NB4 (cell line): ENCODE data around the gene IGSF21.

Experiments
- DNase-seq: peaks from one replicate; pipeline ENCODE4 v3.0.0; 2010; ENCODE audit warnings: low read depth
- H3K4me3 ChIP-seq: one replicate; pipeline ENCODE4 v1.5.1; 2011; ENCODE audit warnings: mild to moderate bottlenecking, low read depth, low read length, moderate library complexity
- CTCF ChIP-seq: IDR thresholded peaks from one replicate; pipeline ENCODE4 v1.5.1; 2012; ENCODE audit warnings: low read depth, low read length
- MYC ChIP-seq: IDR thresholded peaks from 2 replicates; pipeline ENCODE4 v1.6.1; 2011; ENCODE audit warnings: low read depth, low read length
- POLR2A ChIP-seq: IDR thresholded peaks from 2 replicates; pipeline ENCODE4 v1.6.1; 2011; ENCODE audit warnings: mild to moderate bottlenecking; ENCODE audit not compliant: insufficient read length; ENCODE audit errors: extremely low read depth
- TF ChIP-seq, protein P1 (sequence below): IDR thresholded peaks from 2 replicates; pipeline ENCODE4 v1.6.1; 2011; ENCODE audit warnings: low read depth, low read length

IGSF21 gene

DNA sequence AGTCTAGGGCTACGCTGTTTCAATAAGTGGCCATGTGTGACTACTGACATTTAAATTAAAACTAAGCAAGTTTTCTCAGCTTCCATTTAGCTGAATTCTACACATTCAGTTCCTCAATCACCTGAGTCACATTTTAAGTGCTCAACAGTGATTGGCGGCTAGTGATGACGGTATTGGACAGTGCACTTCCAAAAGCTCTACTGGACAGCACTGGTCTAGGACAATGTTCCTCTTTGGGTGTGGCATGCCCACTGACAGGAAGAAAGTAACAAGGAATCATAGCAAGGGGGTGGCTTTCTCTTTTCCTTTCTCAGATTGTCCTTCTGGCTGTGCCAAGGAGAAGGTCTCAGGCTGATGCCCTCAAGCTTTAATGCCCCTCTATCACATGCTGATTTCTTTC lies 11.7 kb downstream of the IGSF21 start:
- H3K4me3 ChIP-seq: no peak overlapping the region
- DNase-seq: no peak
- TF ChIP-seq CTCF (no peak), MYC (no peak), POLR2A (no peak)
- TF ChIP-seq, protein P1, sequence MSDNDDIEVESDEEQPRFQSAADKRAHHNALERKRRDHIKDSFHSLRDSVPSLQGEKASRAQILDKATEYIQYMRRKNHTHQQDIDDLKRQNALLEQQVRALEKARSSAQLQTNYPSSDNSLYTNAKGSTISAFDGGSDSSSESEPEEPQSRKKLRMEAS: no peak

DNA sequence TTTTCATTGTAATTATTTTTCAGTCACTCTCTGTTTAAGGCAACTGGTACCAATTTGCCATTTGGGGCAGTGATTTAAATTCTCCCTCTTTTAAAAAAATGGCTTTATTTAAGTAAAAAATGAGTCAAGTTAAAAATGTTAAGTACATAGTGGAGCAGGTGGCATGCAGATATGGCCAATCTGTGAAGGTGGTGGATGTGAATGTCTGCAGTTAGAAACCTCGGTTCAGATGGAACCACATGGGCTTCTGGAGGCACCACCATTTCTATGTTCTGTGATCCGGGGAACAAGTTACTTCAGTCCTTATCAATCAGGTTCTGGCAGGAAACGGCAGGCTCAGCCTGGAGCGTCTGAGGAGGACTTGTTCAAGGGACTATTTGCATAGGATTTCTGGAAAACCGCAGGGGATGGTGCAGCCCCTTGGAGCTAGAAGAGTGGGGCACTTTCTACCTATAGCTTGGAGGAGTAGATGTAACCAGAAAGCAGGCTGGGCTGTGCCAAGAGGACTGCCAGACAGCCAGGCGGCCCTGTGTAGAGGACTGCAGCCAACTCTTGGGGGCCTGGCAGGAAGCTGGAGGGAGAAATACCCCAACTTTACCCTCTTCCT lies 12.3 kb downstream of the IGSF21 start:
- DNase-seq: no peak
- TF ChIP-seq CTCF: no peak
- no peak for TF ChIP-seq POLR2A
- no peak for TF ChIP-seq MYC
- TF ChIP-seq, protein P1: no peak
- H3K4me3 ChIP-seq: no peak overlapping the region

- DNase-seq: no peak
- TF ChIP-seq CTCF (no peak), MYC (no peak), POLR2A (no peak)
- TF ChIP-seq, protein P1: no peak
- H3K4me3 ChIP-seq: no peak overlapping the region
Observed at GRCh38 chr1:18120638-18121037, 13.0 kb downstream of the IGSF21 start.

GRCh38 chr1:18121072-18121820 lies 13.6 kb downstream of the IGSF21 start:
- TF ChIP-seq POLR2A (no peak), MYC (no peak), CTCF (no peak)
- TF ChIP-seq, protein P1: no peak
- no peak overlapping the region for H3K4me3 ChIP-seq
- DNase-seq: no peak

GRCh38 chr1:18123467-18123992 lies 15.9 kb downstream of the IGSF21 start:
- H3K4me3 ChIP-seq: no peak overlapping the region
- no peak for TF ChIP-seq MYC
- no peak for TF ChIP-seq CTCF
- no peak for TF ChIP-seq POLR2A
- TF ChIP-seq, protein P1: no peak
- no peak for DNase-seq
